Type B pancreatic cell (in vitro differentiated cells): ENCODE results near the gene HOXA2. TPM values are rescaled to one million over a fixed set of nuclear protein-coding genes. Genes with fewer than 3 reads are reported as not detected.
A peak's percentile ranks its signal among the peaks of the same experiment; 100 is the strongest.

Experiments
- DNase-seq: peaks from one replicate; pipeline ENCODE4 v3.0.0; 2021; ENCODE audit warnings: mixed read lengths; ENCODE audit not compliant: unreplicated experiment; ENCODE audit errors: extremely low spot score
- H3K27ac Mint-ChIP-seq: 2 replicates; pipeline ENCODE4 v1.8.0; 2021; ENCODE audit warnings: mild to moderate bottlenecking, mixed read lengths
- H3K27me3 Mint-ChIP-seq: 2 replicates; pipeline ENCODE4 v1.8.0; 2021; ENCODE audit warnings: mixed read lengths
- H3K36me3 Mint-ChIP-seq: 2 replicates; pipeline ENCODE4 v1.8.0; 2021; ENCODE audit warnings: mixed read lengths
- H3K4me1 Mint-ChIP-seq: one replicate; pipeline ENCODE4 v1.8.0; 2021; ENCODE audit warnings: mixed read lengths; ENCODE audit not compliant: unreplicated experiment
- H3K4me3 Mint-ChIP-seq: 2 replicates; pipeline ENCODE4 v1.8.0; 2021; ENCODE audit warnings: mild to moderate bottlenecking, mixed read lengths
- H3K9me3 Mint-ChIP-seq: 2 replicates; pipeline ENCODE4 v1.8.0; 2021; ENCODE audit warnings: mixed read lengths
- total RNA-seq: library from RNA; stranded (reverse); gene quantifications from 2 replicates; pipeline ENCODE4 v1.2.1, GENCODE V29; 2021; ENCODE audit warnings: low replicate concordance
- TF ChIP-seq, protein P1 (sequence below): fragments of 200-600 bp; sonication (generic); conservative IDR thresholded peaks from 2 replicates; pipeline ENCODE4 v1.5.0; 2021; ENCODE audit warnings: antibody characterized with exemption, mild to moderate bottlenecking

The HOXA2 gene
- total RNA-seq, 1 donor from 2014 or later, result 26.8 TPM

GRCh38 chr7:27107391-27108381, 5.2 kb upstream of the HOXA2 start:
- TF ChIP-seq, protein P1, sequence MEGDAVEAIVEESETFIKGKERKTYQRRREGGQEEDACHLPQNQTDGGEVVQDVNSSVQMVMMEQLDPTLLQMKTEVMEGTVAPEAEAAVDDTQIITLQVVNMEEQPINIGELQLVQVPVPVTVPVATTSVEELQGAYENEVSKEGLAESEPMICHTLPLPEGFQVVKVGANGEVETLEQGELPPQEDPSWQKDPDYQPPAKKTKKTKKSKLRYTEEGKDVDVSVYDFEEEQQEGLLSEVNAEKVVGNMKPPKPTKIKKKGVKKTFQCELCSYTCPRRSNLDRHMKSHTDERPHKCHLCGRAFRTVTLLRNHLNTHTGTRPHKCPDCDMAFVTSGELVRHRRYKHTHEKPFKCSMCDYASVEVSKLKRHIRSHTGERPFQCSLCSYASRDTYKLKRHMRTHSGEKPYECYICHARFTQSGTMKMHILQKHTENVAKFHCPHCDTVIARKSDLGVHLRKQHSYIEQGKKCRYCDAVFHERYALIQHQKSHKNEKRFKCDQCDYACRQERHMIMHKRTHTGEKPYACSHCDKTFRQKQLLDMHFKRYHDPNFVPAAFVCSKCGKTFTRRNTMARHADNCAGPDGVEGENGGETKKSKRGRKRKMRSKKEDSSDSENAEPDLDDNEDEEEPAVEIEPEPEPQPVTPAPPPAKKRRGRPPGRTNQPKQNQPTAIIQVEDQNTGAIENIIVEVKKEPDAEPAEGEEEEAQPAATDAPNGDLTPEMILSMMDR, result no peak
- Mint-ChIP-seq H3K27me3 (peaks cover 66% of the 10 kb centered on the region), H3K4me1 (peaks cover 61% of the 10 kb centered on the region), H3K4me3 (peak overlapping the region; percentile 97), H3K9me3 (no peaks in the 10 kb centered on the region), H3K36me3 (peaks cover 32% of the 10 kb centered on the region), H3K27ac (peak overlapping the region; percentile 97)
- no peak for DNase-seq

DNA sequence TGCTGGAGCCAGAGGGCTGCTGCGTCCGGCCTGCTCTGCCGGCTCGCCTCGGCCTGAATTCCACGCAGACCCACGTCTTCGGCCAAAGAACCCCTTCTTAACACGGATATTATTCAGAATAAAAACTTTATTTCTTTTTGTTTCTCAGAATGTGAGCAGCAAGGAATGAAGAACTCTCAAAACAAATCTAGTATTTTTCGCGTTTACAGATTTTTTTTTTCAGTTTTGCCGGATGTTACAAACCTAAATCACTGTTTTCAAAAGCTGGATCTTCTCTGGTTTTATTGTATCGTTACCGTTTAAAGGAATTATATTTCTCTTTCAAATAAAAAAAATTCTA, 4.4 kb upstream of the HOXA2 start:
- TF ChIP-seq, protein P1, result no peak
- Mint-ChIP-seq H3K4me3 (peak overlapping the region; percentile 97), H3K27ac (peak overlapping the region; percentile 97), H3K36me3 (peaks cover 28% of the 10 kb centered on the region), H3K27me3 (peaks cover 67% of the 10 kb centered on the region), H3K9me3 (no peaks in the 10 kb centered on the region), H3K4me1 (peaks cover 66% of the 10 kb centered on the region)
- no peak for DNase-seq

DNA sequence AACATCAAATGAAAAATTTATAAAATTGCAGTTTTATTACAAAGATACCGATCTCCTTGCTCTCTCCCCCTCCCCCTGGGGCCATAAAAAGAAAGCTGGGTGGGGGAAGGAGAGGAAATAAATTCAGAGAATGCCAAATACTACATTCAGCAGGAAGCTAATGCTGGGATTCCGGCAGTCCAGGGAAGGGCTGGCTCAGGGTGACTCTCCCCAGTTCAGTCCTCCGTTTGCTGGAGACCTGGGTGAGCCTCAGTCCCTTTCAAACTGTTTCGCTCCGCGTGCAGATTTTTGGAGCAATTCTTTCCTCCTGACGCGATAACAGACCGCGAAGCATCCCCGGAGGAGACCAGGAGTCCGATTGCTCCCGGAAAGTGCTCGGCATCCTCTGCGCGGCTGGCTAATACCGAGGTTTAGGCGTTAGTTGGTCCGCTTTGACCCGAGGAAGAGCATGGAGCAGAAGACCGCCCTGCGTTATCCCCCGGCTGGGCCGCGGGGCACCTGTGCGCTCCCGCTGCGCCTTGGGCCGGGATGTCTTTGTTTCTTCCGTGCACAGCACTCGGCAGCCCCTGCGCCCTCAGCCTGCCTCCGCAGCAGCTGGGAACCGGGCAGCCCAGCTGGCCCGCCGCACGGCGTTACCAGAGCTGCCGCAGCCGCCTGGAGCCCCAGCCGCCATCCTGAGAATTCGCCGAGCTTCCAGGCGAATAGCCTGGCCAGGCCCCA, 3.9 kb upstream of the HOXA2 start:
- H3K27ac Mint-ChIP-seq, result peak overlapping the region; percentile 97
- H3K36me3 Mint-ChIP-seq, result peaks cover 27% of the 10 kb centered on the region
- H3K4me3 Mint-ChIP-seq, result peak overlapping the region; percentile 97

GRCh38 chr7:27105301-27106031, 3.0 kb upstream of the HOXA2 start:
- Mint-ChIP-seq H3K4me1 (peaks cover 59% of the 10 kb centered on the region), H3K9me3 (no peaks in the 10 kb centered on the region), H3K27ac (peak overlapping the region; percentile 97), H3K36me3 (peaks cover 31% of the 10 kb centered on the region), H3K4me3 (peak overlapping the region; percentile 97), H3K27me3 (peaks cover 67% of the 10 kb centered on the region)
- DNase-seq, result no peak
- TF ChIP-seq, protein P1, result no peak

More for the DNA sequence above, 3.9 kb upstream of the HOXA2 start:
- Mint-ChIP-seq H3K27me3 (peaks cover 67% of the 10 kb centered on the region), H3K9me3 (no peaks in the 10 kb centered on the region), H3K4me1 (peaks cover 61% of the 10 kb centered on the region)
- TF ChIP-seq, protein P1, result no peak
- no peak for DNase-seq

GRCh38 chr7:27104341-27105058, 2.0 kb upstream of the HOXA2 start:
- no peaks in the 10 kb centered on the region for H3K9me3 Mint-ChIP-seq
- peaks cover 66% of the 10 kb centered on the region for H3K27me3 Mint-ChIP-seq
- peaks cover 35% of the 10 kb centered on the region for H3K36me3 Mint-ChIP-seq
- TF ChIP-seq, protein P1, result no peak
- H3K4me3 Mint-ChIP-seq, result peak overlapping the region; percentile 97
- H3K27ac Mint-ChIP-seq, result peak overlapping the region; percentile 97
- H3K4me1 Mint-ChIP-seq, result peaks cover 61% of the 10 kb centered on the region
- DNase-seq, result no peak
